WTC11 (cell line): ENCODE results near the gene MPND. TPM values are rescaled to one million over a fixed set of nuclear protein-coding genes. Genes with fewer than 3 reads are reported as not detected.

Experiments used
- ATAC-seq: fragments of 200-7000 bp; cut with Tn5 transposase; 2 replicates; pipeline ENCODE4 v1.10.0; 2021; ENCODE audit warnings: mild to moderate bottlenecking, moderate library complexity
- CTCF ChIA-PET: fragments of 300-600 bp; sonication (Branson Sonifier 250); formaldehyde crosslinking; loops from one replicate; lab custom pipeline; 2021; ENCODE audit warnings: antibody characterized with exemption; lab: Charles Lee
- POLR2A ChIA-PET: fragments of 350-600 bp; sonication (Branson Sonifier 250); formaldehyde crosslinking; loops from one replicate; lab custom pipeline; 2021; ENCODE audit warnings: antibody characterized with exemption; lab: Charles Lee
- DNase-seq: peaks from one replicate; pipeline ENCODE4 v3.0.0; 2021; ENCODE audit warnings: low spot score
- H3K27ac Mint-ChIP-seq: 2 replicates; pipeline ENCODE4 v1.8.0; 2021; ENCODE audit warnings: mixed read lengths
- H3K27me3 Mint-ChIP-seq: 2 replicates; pipeline ENCODE4 v1.8.0; 2021; ENCODE audit warnings: low read depth, mild to moderate bottlenecking, moderate library complexity, mixed read lengths
- H3K36me3 Mint-ChIP-seq: 2 replicates; pipeline ENCODE4 v1.8.0; 2021; ENCODE audit warnings: mixed read lengths
- H3K4me1 Mint-ChIP-seq: 2 replicates; pipeline ENCODE4 v1.8.0; 2022; ENCODE audit warnings: mixed read lengths
- H3K4me3 Mint-ChIP-seq: 2 replicates; pipeline ENCODE4 v1.8.0; 2021; ENCODE audit warnings: mild to moderate bottlenecking, moderate library complexity, mixed read lengths
- H3K9me3 Mint-ChIP-seq: 2 replicates; pipeline ENCODE4 v1.8.0; 2021; ENCODE audit warnings: mixed read lengths
- ATF6 ChIP-seq: sonication (generic); formaldehyde crosslinking; IDR thresholded peaks from 2 replicates; pipeline ENCODE4 v1.8.1; 2023; ENCODE audit warnings: mild to moderate bottlenecking, missing genetic modification reagents
- CTCF ChIP-seq: fragments of 200-600 bp; IDR thresholded peaks from 2 replicates; pipeline ENCODE4 v1.8.0; 2022; ENCODE audit warnings: antibody characterized with exemption
- FOXJ3 ChIP-seq: sonication (generic); formaldehyde crosslinking; IDR thresholded peaks from 2 replicates; pipeline ENCODE4 v1.9.0; 2021; ENCODE audit warnings: missing genetic modification reagents, mild to moderate bottlenecking, borderline replicate concordance
- FOXP1 ChIP-seq: sonication (generic); formaldehyde crosslinking; IDR thresholded peaks from 2 replicates; pipeline ENCODE4 v1.8.0; 2022; ENCODE audit warnings: missing genetic modification reagents, mild to moderate bottlenecking, moderate library complexity, borderline replicate concordance
- GABPB1 ChIP-seq: sonication (generic); formaldehyde crosslinking; IDR thresholded peaks from 2 replicates; pipeline ENCODE4 v1.8.1; 2023; ENCODE audit warnings: mild to moderate bottlenecking, missing genetic modification reagents
- JAZF1 ChIP-seq: fragments of 250-450 bp; sonication (Bioruptor Pico); IDR thresholded peaks from 2 replicates; pipeline ENCODE4 v1.9.0; 2021; ENCODE audit warnings: moderate library complexity, mild to moderate bottlenecking, inconsistent platforms
- JUN ChIP-seq: sonication (generic); formaldehyde crosslinking; IDR thresholded peaks from 2 replicates; pipeline ENCODE4 v1.8.0; 2023; ENCODE audit warnings: mild to moderate bottlenecking, missing genetic modification reagents
- MLX ChIP-seq: sonication (generic); formaldehyde crosslinking; IDR thresholded peaks from 2 replicates; pipeline ENCODE4 v1.8.1; 2023; ENCODE audit warnings: mild to moderate bottlenecking, missing genetic modification reagents, moderate library complexity
- NFYB ChIP-seq: sonication (generic); formaldehyde crosslinking; conservative IDR thresholded peaks from 2 replicates; pipeline ENCODE4 v1.8.0; 2022; ENCODE audit warnings: low read depth, missing genetic modification reagents
- NR2C2 ChIP-seq: sonication (generic); formaldehyde crosslinking; IDR thresholded peaks from 2 replicates; pipeline ENCODE4 v1.8.0; 2022; ENCODE audit warnings: mild to moderate bottlenecking, missing genetic modification reagents
- PREB ChIP-seq: sonication (generic); formaldehyde crosslinking; IDR thresholded peaks from 2 replicates; pipeline ENCODE4 v1.8.1; 2022; ENCODE audit warnings: mild to moderate bottlenecking, missing genetic modification reagents, moderate library complexity, borderline replicate concordance
- SMAD3 ChIP-seq: sonication (generic); formaldehyde crosslinking; IDR thresholded peaks from 2 replicates; pipeline ENCODE4 v1.8.0; 2022; ENCODE audit warnings: missing genetic modification reagents, mild to moderate bottlenecking, borderline replicate concordance
- SOX15 ChIP-seq: fragments of 250-450 bp; sonication (Bioruptor Pico); IDR thresholded peaks from 2 replicates; pipeline ENCODE4 v1.9.0; 2021; ENCODE audit warnings: mild to moderate bottlenecking
- USF2 ChIP-seq: sonication (generic); formaldehyde crosslinking; IDR thresholded peaks from 2 replicates; pipeline ENCODE4 v1.8.1; 2023; ENCODE audit warnings: mild to moderate bottlenecking, missing genetic modification reagents, moderate library complexity
- ZNF138 ChIP-seq: sonication (generic); formaldehyde crosslinking; conservative IDR thresholded peaks from 2 replicates; pipeline ENCODE4 v1.8.1; 2022; ENCODE audit warnings: mild to moderate bottlenecking, moderate library complexity, missing genetic modification reagents
- total RNA-seq: library from RNA; stranded (reverse); gene quantifications from 3 replicates; pipeline ENCODE4 v1.2.3, GENCODE V29; 2021
- TF ChIP-seq, protein P1 (sequence below): fragments of 250-450 bp; sonication (Bioruptor Pico); conservative IDR thresholded peaks from 2 replicates; pipeline ENCODE4 v1.9.0; 2021; ENCODE audit warnings: mild to moderate bottlenecking
- TF ChIP-seq, protein P2 (sequence below): sonication (generic); formaldehyde crosslinking; IDR thresholded peaks from 2 replicates; pipeline ENCODE4 v1.8.1; 2022; ENCODE audit warnings: low read depth, missing genetic modification reagents, borderline replicate concordance
- TF ChIP-seq, protein P3 (sequence below): sonication (generic); formaldehyde crosslinking; conservative IDR thresholded peaks from 2 replicates; pipeline ENCODE4 v1.8.1; 2023; ENCODE audit warnings: mild to moderate bottlenecking, low read depth, missing genetic modification reagents, moderate library complexity

MPND gene
- total RNA-seq, 1 experiment from 2014 or later = 28.3 TPM

DNA sequence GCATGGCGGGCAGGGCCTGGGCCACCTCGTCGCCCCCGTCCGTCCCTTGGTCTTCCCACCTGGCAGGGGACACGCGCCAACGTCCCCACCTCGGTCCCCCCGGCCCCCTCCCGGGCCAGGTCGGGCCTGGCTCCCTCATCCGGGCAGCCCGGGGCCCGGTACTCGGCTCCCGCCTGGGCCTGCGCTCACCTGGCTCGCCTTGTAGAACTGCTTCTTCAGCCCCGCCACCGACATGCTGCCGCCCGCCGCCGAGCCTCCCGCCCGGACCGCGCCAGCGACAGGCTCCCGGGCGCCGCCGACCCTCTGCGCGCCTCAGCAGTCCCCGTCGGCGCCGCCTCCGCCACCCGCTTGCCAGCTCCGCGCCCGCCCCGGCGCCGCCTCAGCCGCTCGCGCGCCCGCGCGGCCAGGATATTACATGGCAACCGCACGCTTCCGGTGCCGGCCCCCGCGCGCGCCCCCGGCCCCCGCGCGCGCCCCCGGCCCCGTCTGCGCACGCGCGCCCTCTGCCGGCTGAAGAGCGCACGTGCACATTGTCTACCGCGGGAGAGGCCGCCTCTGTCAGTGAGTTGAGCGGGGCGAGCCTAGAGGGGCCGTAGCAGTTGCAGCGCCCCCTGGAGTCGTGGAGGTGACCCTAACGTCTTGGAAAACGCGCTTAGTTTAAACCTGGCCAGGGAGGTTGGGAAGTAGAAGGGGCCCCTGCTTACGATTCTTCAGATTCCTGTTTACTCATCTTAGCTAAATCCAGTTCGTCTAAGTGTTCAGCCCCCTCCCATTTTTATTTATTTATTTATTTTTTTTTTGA, 57.0 kb downstream of the MPND start, which contains the start of gene SH3GL1 (continued):
- TF ChIP-seq, protein P1, sequence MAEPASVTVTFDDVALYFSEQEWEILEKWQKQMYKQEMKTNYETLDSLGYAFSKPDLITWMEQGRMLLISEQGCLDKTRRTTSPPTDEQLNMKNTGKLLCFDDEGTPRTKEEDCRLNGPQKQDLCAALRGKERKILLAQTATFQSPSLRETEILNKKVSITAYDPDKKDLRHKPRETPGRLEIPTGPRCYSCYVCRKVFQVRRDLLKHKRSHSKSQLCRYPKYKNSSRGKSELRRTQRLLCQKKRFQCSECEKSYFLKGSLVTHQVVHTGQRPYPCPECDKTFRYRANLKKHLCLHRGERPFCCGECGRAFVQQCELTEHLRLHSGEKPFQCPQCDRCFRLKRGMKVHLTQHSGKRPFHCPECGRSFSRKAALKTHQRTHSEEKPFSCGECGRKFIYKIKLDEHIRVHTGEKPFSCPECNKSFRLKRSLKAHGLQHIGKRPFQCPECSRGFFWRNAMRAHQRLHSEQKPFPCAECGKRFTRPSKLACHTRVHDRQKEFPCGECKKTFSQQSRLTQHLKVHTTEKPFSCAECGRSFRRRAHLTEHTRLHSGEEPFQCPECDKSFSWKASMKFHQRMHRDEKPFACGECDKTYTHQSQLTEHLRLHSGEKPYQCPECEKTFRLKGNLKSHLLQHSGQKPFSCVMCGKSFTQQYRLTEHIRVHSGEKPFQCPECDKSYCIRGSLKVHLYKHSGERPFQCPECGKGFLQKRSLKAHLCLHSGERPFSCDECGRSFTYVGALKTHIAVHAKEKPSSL (CRISPR knock-in tag) = no peak
- TF ChIP-seq USF2 (CRISPR knock-in tag) (peak; percentile 77), MLX (no peak), GABPB1 (peak; percentile 47; the same call in 1 of the 2 replicates), SMAD3 (no peak), FOXP1 (CRISPR knock-in tag) (peak; percentile 46; the same call in 1 of the 2 replicates), JUN (CRISPR knock-in tag) (no peak), PREB (no peak)
- TF ChIP-seq, protein P2, sequence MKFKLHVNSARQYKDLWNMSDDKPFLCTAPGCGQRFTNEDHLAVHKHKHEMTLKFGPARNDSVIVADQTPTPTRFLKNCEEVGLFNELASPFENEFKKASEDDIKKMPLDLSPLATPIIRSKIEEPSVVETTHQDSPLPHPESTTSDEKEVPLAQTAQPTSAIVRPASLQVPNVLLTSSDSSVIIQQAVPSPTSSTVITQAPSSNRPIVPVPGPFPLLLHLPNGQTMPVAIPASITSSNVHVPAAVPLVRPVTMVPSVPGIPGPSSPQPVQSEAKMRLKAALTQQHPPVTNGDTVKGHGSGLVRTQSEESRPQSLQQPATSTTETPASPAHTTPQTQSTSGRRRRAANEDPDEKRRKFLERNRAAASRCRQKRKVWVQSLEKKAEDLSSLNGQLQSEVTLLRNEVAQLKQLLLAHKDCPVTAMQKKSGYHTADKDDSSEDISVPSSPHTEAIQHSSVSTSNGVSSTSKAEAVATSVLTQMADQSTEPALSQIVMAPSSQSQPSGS = no peak

DNA sequence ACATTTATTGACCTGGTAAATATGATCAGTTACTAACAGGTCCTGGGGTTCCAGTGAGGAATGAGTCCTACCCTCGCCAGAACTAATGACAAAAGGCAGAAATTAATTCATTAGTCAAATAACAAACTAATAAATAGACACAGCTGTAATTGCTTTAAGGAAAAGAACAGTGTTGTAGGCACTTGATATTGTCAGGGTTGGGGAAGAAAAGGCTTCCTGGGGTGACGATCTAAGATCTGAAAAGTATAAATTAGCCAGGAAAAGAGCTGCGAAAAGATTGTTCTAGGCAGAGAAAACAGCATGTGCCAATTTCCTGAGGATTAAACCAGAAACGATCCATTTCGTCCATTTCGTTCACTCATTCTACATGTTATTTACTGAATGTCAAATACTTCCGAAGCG, 58.4 kb downstream of the MPND start:
- Mint-ChIP-seq H3K4me1 (peaks cover 52% of the 10 kb centered on the region), H3K36me3 (peaks cover 20% of the 10 kb centered on the region), H3K9me3 (no peaks in the 10 kb centered on the region), H3K27ac (peak overlapping the region; percentile 97), H3K4me3 (peak overlapping the region; percentile 96), H3K27me3 (no peaks in the 10 kb centered on the region)
- ATAC-seq = no peak
- ChIA-PET POLR2A (interaction anchor here (1.0 to 1.6 kb wide), 4 partner anchors 11 to 70 kb away, joined by 3 to 6 read pairs (median 4); no protein-coding TSS in a partner anchor), CTCF (interaction anchor here (0.5 to 1.4 kb wide), 24 partner anchors 8 to 262 kb away, joined by 3 to 20 read pairs (median 5); partner anchors contain the start of genes HDGFL2, PLIN5 and YJU2)
- DNase-seq = no peak
- no peak for TF ChIP-seq ATF6 (CRISPR knock-in tag)
- no peak for TF ChIP-seq CTCF
- TF ChIP-seq JAZF1 (CRISPR knock-in tag) = no peak
- TF ChIP-seq ZNF138 (CRISPR knock-in tag) = no peak
- TF ChIP-seq, protein P3, sequence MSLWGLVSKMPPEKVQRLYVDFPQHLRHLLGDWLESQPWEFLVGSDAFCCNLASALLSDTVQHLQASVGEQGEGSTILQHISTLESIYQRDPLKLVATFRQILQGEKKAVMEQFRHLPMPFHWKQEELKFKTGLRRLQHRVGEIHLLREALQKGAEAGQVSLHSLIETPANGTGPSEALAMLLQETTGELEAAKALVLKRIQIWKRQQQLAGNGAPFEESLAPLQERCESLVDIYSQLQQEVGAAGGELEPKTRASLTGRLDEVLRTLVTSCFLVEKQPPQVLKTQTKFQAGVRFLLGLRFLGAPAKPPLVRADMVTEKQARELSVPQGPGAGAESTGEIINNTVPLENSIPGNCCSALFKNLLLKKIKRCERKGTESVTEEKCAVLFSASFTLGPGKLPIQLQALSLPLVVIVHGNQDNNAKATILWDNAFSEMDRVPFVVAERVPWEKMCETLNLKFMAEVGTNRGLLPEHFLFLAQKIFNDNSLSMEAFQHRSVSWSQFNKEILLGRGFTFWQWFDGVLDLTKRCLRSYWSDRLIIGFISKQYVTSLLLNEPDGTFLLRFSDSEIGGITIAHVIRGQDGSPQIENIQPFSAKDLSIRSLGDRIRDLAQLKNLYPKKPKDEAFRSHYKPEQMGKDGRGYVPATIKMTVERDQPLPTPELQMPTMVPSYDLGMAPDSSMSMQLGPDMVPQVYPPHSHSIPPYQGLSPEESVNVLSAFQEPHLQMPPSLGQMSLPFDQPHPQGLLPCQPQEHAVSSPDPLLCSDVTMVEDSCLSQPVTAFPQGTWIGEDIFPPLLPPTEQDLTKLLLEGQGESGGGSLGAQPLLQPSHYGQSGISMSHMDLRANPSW (CRISPR knock-in tag) = no peak
- no peak for TF ChIP-seq NR2C2 (CRISPR knock-in tag)
- no peak for TF ChIP-seq SOX15 (CRISPR knock-in tag)
- TF ChIP-seq NFYB (CRISPR knock-in tag) = no peak
- TF ChIP-seq, protein P2 = no peak
- no peak for TF ChIP-seq FOXJ3 (CRISPR knock-in tag)
